CD14-positive monocyte (primary cell): ENCODE measurements around the gene AP3D1. TPM values are rescaled to one million over a fixed set of nuclear protein-coding genes. Genes with fewer than 3 reads are reported as not detected.

Experiments
- DNase-seq, 3 donors: peaks; one replicate each; pipeline ENCODE4 v3.0.0-alpha.2; 2011 to 2022
- H2AFZ ChIP-seq: 2 replicates; pipeline ENCODE4 v1.6.0; 2012; ENCODE audit warnings: mild to moderate bottlenecking, low read depth, low read length, inconsistent platforms; ENCODE audit not compliant: insufficient read depth, poor library complexity, severe bottlenecking
- H3K27ac ChIP-seq, 2 donors: 1 replicate in 1 of 2; 2 replicates in 1 of 2; pipeline ENCODE4 v1.5.1; 2012 to 2013; ENCODE audit warnings: low read length in 2 of 2, control low read depth in 1 of 2, inconsistent platforms in 1 of 2, low read depth in 1 of 2, mild to moderate bottlenecking in 1 of 2
- H3K27me3 ChIP-seq, 2 donors: one replicate each; pipeline versions ENCODE4 v1.6.0 to v1.6.1; 2011 to 2013; ENCODE audit warnings: low read length in 2 of 2; ENCODE audit not compliant: control insufficient read depth in 2 of 2, insufficient read depth in 2 of 2
- H3K36me3 ChIP-seq, 2 donors: replicated peaks in 1 of 2; 1 replicate in 1 of 2; 2 replicates in 1 of 2; pipeline versions ENCODE4 v1.5.1 to v1.6.1; 2012 to 2013; ENCODE audit warnings: low read length in 2 of 2, control low read depth in 1 of 2, inconsistent platforms in 1 of 2, mild to moderate bottlenecking in 1 of 2; ENCODE audit not compliant: insufficient read depth in 2 of 2, control insufficient read depth in 1 of 2
- H3K4me1 ChIP-seq, 2 donors: 1 replicate in 1 of 2; 2 replicates in 1 of 2; pipeline versions ENCODE4 v1.5.1 to v1.6.1; 2012 to 2013; ENCODE audit warnings: low read length in 2 of 2, control low read depth in 1 of 2, inconsistent platforms in 1 of 2, mild to moderate bottlenecking in 1 of 2, moderate library complexity in 1 of 2; ENCODE audit not compliant: insufficient read depth in 2 of 2, control insufficient read depth in 1 of 2
- H3K4me2 ChIP-seq: replicated peaks from 2 replicates; pipeline ENCODE3; 2012; ENCODE audit warnings: low read length, moderate library complexity, mild to moderate bottlenecking; ENCODE audit not compliant: poor library complexity, severe bottlenecking; ENCODE audit errors: extremely low read depth
- H3K4me3 ChIP-seq, 3 experiments: fragments of 200-600 bp in 1 of 3; sonication (generic) in 1 of 3; replicated peaks in 1 of 3; 1 replicate in 2 of 3; 2 replicates in 1 of 3; pipeline ENCODE4 v1.5.1; 2011 to 2013; ENCODE audit warnings: low read length in 3 of 3, mild to moderate bottlenecking in 3 of 3, control low read depth in 2 of 3, low read depth in 2 of 3, inconsistent platforms in 1 of 3, moderate library complexity in 1 of 3
- H3K79me2 ChIP-seq: 2 replicates; pipeline ENCODE4 v1.6.0; 2012; ENCODE audit warnings: mild to moderate bottlenecking, control low read depth, inconsistent platforms, low read length, moderate library complexity; ENCODE audit not compliant: insufficient read depth
- H3K9ac ChIP-seq: 2 replicates; pipeline ENCODE4 v1.6.0; 2017; ENCODE audit warnings: low read length, mild to moderate bottlenecking; ENCODE audit not compliant: insufficient read depth, poor library complexity, severe bottlenecking
- H3K9me3 ChIP-seq, 2 donors: replicated peaks in 1 of 2; 1 replicate in 1 of 2; 2 replicates in 1 of 2; pipeline versions ENCODE4 v1.5.1 to v1.6.1; 2012 to 2013; ENCODE audit warnings: low read length in 2 of 2, control low read depth in 1 of 2; ENCODE audit not compliant: control insufficient read depth in 1 of 2, insufficient read depth in 1 of 2
- H4K20me1 ChIP-seq: 2 replicates; pipeline ENCODE4 v1.6.0; 2012; ENCODE audit warnings: mild to moderate bottlenecking, low read length, control low read depth, moderate library complexity; ENCODE audit not compliant: insufficient read depth
- H3K27ac Mint-ChIP-seq, 7 donors: one replicate each; pipeline ENCODE4 v1.8.0; 2020; ENCODE audit warnings: mild to moderate bottlenecking in 7 of 7, mixed read lengths in 7 of 7, moderate library complexity in 6 of 7, inconsistent platforms in 2 of 7
- H3K27me3 Mint-ChIP-seq, 3 donors: one replicate each; pipeline ENCODE4 v1.8.0; 2021 to 2022; ENCODE audit warnings: low read depth in 3 of 3, mild to moderate bottlenecking in 3 of 3, mixed read lengths in 3 of 3, moderate library complexity in 3 of 3, inconsistent platforms in 1 of 3
- H3K36me3 Mint-ChIP-seq, 2 donors: one replicate each; pipeline ENCODE4 v1.8.0; 2020; ENCODE audit warnings: mixed read lengths in 2 of 2, inconsistent platforms in 1 of 2, mild to moderate bottlenecking in 1 of 2
- H3K4me1 Mint-ChIP-seq: one replicate; pipeline ENCODE4 v1.8.0; 2020; ENCODE audit warnings: mild to moderate bottlenecking, mixed read lengths
- H3K4me3 Mint-ChIP-seq, 2 donors: one replicate each; pipeline ENCODE4 v1.8.0; 2020; ENCODE audit warnings: mild to moderate bottlenecking in 2 of 2, mixed read lengths in 2 of 2, moderate library complexity in 1 of 2
- H3K9me3 Mint-ChIP-seq, 7 donors: one replicate each; pipeline ENCODE4 v1.8.0; 2020 to 2022; ENCODE audit warnings: mixed read lengths in 7 of 7, mild to moderate bottlenecking in 6 of 7, moderate library complexity in 6 of 7, inconsistent platforms in 2 of 7
- WGBS: methylation state at CpG from one replicate; pipeline ENCODE4 v1.1.5; 2013; ENCODE audit warnings: missing lambda C conversion rate; ENCODE audit not compliant: insufficient coverage; 5-methylcytosine and 5-hydroxymethylcytosine counted together
- intact Hi-C, 2 donors: fragments of 100-400 bp; cut with micrococcal nuclease; formaldehyde crosslinking; loops; one replicate each; pipeline versions ENCODE4 v1.15.0 to v1.15.1; 2023
- polyA plus RNA-seq, 3 donors: library from polyadenylated mRNA; depleted of rRNA in 1 of 3; unstranded in 2 of 3; stranded (reverse) in 1 of 3; fragments of 300-500 nt in 2 of 3; fragments of >200 nt in 1 of 3; fragmentation: Illumina TruSeq in 2 of 3; gene quantifications; 1 replicate in 2 of 3; 2 replicates in 1 of 3; pipeline ENCODE4 v1.2.3, GENCODE V29; 2012 to 2021
- TF ChIP-seq, protein P1 (sequence below): fragments of 200-600 bp; IDR thresholded peaks from one replicate; pipeline ENCODE4 v1.8.0; 2022; ENCODE audit warnings: antibody characterized with exemption, mild to moderate bottlenecking

Gene AP3D1
- polyA plus RNA-seq, 3 donors: 9.6 to 105 (median 12.4) TPM

GRCh38 chr19:2112516-2113320, 38.6 kb downstream of the AP3D1 start:
- peaks cover 98 to 99% of the 10 kb centered on the region in 2 donors for H3K36me3 ChIP-seq
- H3K9me3 Mint-ChIP-seq: peaks cover 0 to 3% (median 0%) of the 10 kb centered on the region in 7 donors
- H3K9ac ChIP-seq: no peak overlapping the region
- H3K27me3 ChIP-seq: no peaks in the 10 kb centered on the region
- H2AFZ ChIP-seq: no peak overlapping the region
- H3K4me3 Mint-ChIP-seq: no peak overlapping the region
- peaks cover 72% of the 10 kb centered on the region for H4K20me1 ChIP-seq
- DNase-seq: no peak
- H3K27me3 Mint-ChIP-seq: peaks cover 0 to 3% (median 0%) of the 10 kb centered on the region in 3 donors
- 96% methylated on average over 21 of the region's 23 CpGs for WGBS
- H3K27ac ChIP-seq: no peak overlapping the region
- H3K4me1 ChIP-seq: no peaks in the 10 kb centered on the region
- H3K36me3 Mint-ChIP-seq: peaks cover 69 to 95% of the 10 kb centered on the region in 2 donors
- no peak overlapping the region for H3K4me3 ChIP-seq
- intact Hi-C loops: no loop called here
- no peaks in the 10 kb centered on the region for H3K4me1 Mint-ChIP-seq
- no peak overlapping the region for H3K4me2 ChIP-seq
- H3K79me2 ChIP-seq: no peaks in the 10 kb centered on the region
- H3K9me3 ChIP-seq: no peaks in the 10 kb centered on the region
- H3K27ac Mint-ChIP-seq: peak overlapping the region in 2 of 7 donors; percentile 71 to 81
- TF ChIP-seq, protein P1, sequence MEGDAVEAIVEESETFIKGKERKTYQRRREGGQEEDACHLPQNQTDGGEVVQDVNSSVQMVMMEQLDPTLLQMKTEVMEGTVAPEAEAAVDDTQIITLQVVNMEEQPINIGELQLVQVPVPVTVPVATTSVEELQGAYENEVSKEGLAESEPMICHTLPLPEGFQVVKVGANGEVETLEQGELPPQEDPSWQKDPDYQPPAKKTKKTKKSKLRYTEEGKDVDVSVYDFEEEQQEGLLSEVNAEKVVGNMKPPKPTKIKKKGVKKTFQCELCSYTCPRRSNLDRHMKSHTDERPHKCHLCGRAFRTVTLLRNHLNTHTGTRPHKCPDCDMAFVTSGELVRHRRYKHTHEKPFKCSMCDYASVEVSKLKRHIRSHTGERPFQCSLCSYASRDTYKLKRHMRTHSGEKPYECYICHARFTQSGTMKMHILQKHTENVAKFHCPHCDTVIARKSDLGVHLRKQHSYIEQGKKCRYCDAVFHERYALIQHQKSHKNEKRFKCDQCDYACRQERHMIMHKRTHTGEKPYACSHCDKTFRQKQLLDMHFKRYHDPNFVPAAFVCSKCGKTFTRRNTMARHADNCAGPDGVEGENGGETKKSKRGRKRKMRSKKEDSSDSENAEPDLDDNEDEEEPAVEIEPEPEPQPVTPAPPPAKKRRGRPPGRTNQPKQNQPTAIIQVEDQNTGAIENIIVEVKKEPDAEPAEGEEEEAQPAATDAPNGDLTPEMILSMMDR: no peak

DNA sequence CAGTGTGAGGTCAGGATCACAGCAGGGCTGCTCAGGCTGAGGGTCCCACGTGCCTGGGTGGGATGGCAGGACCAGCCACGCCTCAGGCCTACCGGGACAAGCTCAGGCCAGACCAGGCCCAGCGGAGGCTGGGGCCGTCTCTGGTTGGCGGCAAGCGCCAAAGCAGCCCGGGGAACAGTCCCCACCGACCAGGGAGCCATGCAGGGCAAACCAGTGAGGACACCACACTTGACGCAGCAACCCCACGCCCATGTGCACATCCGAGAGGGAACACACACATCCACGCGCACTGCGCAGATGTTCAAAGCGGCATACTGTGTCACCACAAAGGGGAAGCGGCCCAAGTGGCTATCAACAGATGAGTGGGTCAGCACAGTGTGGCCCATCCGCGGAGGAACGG, 39.5 kb downstream of the AP3D1 start:
- H3K4me1 Mint-ChIP-seq: no peaks in the 10 kb centered on the region
- H3K36me3 Mint-ChIP-seq: peaks cover 71 to 95% of the 10 kb centered on the region in 2 donors

More for the DNA sequence above, 39.5 kb downstream of the AP3D1 start:
- intact Hi-C loops: no loop called here
- Mint-ChIP-seq H3K27me3 (peaks cover 0 to 3% (median 2%) of the 10 kb centered on the region in 3 donors), H3K4me3 (no peak overlapping the region), H3K9me3 (peaks cover 0 to 3% (median 0%) of the 10 kb centered on the region in 7 donors), H3K27ac (peak overlapping the region in 2 of 7 donors; percentile 30 to 76)
- no peak for DNase-seq
- H3K27me3 ChIP-seq: no peaks in the 10 kb centered on the region
- H3K36me3 ChIP-seq: peaks cover 96 to 99% of the 10 kb centered on the region in 2 donors
- no peaks in the 10 kb centered on the region for H3K79me2 ChIP-seq
- no peaks in the 10 kb centered on the region for H3K9me3 ChIP-seq
- no peak overlapping the region for H3K9ac ChIP-seq
- no peaks in the 10 kb centered on the region for H3K4me1 ChIP-seq
- WGBS: 90% methylated on average over 20 of the region's 20 CpGs
- TF ChIP-seq, protein P1: no peak
- no peak overlapping the region for H3K4me3 ChIP-seq
- no peak overlapping the region for H2AFZ ChIP-seq
- no peak overlapping the region for H3K27ac ChIP-seq
- peaks cover 64% of the 10 kb centered on the region for H4K20me1 ChIP-seq
- no peak overlapping the region for H3K4me2 ChIP-seq
